Anterior cingulate cortex (tissue), 58 donors: ENCODE results near the gene ATXN7L1.

Source experiments
- DNase-seq, 58 donors: peaks; one replicate each; lab custom pipeline; 2025; lab: John Stamatoyannopoulos, UW

The ATXN7L1 gene

DNA sequence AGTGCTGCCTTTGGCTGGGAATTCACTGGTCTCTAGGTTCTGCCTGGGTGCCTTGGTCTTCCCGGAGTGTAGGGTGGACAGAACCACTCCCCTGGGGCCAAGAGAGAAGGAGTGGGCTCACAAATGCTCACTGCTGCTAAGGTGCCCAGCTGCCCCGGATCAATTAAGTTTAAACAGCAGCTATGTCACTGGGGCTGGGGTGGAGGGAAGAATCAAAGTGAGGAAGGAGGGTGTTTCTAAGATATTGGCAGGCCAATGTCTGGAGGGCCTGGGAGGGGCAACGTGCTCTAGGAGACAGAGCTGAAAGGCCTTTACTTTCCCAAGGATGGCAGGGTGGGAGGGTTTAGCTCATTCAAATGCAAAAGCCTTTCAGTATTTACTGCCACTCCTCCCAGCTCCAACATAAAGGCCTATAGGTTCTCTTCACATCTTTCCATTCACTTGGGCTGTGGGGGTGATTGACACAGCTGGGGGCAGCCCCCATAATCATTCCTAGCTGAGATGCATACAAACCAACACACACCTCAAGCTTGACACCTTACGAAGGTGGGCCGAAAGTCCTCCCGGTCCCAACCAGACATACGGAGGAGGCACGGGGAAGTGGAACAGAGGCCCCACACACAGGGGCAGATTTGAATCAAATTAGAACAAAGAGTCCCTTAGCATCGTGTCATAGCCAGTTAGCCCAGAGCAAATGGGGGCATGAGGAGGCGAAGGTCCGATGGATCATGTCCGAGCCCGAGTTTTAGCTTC lies 187.2 kb downstream of the ATXN7L1 start:
- no peak for DNase-seq

GRCh38 chr7:105688617-105689016 lies 187.8 kb downstream of the ATXN7L1 start:
- DNase-seq = no peak

DNA sequence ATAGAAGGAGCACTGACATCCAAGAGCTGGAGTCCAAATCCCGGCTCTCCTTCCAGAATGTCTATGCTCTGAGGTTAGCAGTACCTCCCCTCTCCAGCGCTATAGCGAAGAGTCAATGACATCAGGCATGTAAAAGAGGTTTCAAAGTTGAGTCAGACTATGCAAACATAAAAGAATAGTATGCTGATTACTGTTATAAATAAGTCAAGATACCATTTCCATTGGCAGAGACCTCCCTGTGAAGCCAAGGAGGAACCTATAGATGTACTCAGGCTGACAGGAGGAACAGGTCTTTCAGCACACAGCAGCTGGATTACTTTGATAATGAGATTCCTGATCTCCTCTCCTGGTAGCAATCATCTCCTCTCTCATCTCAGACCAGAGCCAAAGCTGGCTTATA lies 191.2 kb downstream of the ATXN7L1 start:
- no peak for DNase-seq

DNA sequence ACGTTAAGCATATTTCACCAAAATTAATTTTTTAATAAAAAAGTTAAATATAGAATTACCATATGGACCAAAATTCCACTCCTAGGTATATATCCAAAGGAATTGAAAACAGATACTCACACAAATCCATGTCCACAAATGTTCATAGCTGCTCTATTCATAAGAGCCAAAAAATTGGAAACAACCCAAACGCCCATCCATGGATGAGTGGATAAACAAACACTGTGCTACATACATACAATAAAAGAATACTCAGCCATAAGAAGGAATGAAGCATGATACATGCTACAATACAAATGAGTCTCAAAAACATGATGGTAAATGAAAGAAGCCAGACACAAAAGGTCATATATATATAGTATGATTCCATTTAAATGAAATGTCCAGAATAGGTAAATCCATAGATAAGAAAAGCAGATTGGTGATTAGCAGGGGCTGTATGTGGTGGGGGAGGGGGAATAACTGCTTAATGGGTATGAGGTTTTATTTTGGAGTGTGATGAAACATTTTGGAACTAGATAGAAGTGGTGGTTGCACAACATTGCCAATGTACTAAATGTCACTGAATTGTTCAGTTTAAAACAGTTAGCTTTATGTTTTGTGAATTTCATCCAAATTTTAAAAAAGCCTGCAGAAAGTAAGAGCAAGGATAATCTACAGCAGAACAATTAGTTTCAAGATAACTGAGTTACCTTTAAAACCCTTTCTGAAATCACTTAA lies 193.9 kb downstream of the ATXN7L1 start:
- DNase-seq = no peak

DNA sequence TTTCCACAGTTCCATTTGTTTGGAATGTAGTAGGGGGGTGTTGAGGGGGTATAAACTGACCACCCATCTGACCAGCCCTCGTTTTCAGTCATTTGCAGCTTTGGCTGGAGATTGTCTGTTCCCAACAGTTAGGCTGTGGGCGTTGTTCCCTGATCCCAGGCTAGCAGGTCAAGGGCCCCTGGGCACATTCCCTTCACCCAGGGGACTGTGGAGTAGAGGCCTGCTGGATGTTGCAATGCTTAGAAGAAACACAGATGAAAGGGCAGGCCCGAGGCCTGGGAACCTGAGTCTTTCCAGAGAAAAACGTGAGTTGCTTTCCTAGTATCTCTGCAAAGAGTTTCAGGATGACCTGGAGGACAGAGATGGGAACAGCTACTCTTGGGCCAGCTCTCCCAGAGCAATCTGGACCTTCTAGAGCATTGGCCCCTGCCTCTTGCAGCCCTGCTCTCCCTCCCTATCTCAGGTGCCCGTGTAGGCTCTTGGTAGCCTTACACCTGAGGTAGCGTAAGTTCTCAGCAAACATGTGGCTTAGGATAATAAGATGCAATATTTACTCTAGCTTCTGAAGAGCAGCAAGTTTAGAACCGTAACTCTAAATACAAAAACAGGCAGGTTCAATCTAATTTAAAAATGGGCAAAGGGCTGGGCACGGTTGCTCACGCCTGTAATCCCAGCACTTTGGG lies 195.8 kb downstream of the ATXN7L1 start:
- DNase-seq = peak in 2 of 58 donors; percentile 19 to 47

DNA sequence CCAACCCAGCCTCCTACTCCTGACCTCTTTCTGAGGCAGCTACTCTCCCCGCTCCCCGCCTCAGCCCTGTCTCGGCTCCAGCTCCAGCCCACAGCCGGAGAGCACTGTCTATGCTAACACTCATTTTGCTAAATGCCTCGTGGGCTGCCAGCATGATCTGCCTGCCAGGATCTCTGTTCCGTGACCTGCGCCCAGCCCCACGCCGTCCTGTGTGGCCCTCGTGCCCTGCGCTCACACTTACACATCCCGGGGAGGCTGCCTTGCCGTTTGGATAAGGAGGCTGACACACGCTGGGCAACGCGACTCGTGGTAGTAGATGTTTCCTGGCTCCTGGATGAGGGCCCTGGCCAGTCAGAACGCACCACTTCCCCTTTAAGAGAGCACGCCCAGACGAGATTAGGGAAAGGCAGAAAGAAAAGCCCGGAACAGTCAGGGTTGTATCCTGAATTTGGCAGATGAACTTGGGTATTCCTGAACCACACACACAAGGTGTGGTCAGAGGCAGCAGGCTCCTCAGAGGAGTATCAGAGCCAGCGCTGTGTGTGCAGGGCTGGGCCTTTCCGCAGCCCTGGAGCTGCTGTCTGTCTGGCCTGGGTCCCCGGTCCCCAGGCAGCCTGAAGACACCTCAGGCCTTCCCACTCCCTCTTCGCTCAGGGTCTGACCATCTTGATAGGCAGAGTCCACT lies 197.4 kb downstream of the ATXN7L1 start:
- peak in 49 of 58 donors; percentile 8 to 80 (median 51) for DNase-seq

- peak in 1 of 58 donors; percentile 6 for DNase-seq
Measured at GRCh38 chr7:105677817-105678573, 198.4 kb downstream of the ATXN7L1 start.

DNA sequence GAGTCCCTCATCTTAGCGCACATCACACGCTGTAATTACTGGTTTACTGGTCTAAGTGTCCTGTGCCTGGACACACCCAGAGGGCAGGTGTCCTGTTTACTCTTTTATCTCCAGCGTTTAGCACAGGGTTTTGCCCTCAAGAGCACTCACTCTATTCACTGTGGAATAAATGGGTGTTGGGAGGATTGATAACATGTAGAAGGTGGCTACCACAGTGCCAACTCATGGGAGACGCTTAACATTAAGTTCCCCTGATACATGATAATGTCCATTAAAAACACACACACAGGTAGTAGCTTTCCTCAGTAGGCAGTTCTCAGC lies 199.0 kb downstream of the ATXN7L1 start:
- no peak for DNase-seq

DNA sequence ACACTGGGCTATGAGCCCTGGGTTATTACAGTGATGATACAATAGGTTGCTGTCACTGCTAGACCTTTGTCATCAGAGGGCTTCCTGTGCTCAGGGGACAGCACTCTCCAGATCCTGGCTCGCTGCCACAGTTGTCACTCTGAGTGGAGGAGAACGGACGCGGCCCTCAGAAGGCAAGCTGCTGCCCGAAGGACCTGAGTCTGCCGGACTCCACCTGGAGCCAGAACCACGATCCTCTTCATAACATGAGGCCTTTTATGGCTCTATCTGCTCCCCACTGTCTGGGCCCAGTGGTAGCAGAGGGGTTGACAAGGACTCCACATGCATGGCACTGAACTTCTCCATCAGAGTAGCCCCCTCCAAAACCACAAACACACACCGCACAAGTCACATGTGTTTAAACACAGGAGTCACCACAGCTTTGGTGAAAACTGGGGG lies 200.4 kb downstream of the ATXN7L1 start:
- peak in 1 of 58 donors; percentile 36 for DNase-seq

DNA sequence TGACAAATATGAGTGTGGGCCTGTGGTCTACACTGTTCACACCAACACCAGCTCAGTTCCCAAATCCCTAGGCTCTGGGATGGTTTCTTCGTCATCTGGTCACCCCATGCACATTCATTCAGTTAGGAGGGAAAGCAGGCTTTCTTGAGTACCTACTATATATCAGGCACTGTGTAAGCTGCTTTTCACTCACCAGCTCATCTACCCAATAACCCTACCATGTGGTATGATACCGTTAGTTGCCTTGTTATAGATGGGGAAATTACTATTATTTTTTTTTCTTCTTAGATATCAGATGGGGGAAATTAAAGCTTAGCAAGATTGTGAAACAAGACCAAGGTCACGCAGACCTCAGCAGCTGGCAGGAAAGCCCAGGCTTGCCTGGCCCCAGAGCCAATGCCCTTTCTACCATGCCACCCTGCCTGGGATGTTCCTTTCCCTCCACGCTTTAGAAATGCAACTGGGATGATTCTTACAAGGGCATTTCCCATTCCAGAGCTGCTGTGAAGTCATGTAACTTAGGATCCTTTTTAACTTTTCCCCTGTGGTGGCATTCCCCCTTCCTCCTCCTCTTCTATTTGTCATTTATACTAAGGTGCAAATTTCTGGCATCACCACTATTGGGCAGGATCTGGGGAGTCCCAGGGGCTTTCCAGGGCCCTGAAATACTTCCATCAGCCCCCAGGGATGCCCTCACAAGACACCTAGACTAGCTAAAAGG lies 202.0 kb downstream of the ATXN7L1 start:
- no peak for DNase-seq

- peak in 1 of 58 donors; percentile 16 for DNase-seq
Measured at GRCh38 chr7:105673367-105674084, 202.9 kb downstream of the ATXN7L1 start.

DNA sequence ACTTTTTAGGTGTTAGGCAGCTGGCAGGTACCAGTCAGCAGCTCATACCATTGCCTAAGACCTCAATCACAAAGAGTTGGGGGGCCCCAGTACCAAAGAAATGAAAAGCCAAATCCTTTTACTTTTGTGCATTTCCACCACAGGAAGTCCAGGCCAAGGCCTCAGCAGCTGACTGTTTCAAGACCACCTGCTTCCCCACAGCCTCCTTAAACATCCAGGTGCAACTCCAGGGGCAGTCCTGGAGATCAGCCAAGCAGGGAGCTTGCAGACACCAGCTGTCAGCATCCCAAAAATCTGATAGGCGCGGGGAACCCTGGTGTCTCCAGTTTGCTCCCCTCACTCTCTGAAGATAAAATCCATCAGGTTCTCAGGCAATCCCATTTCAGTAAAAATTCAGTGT lies 203.6 kb downstream of the ATXN7L1 start:
- DNase-seq = no peak

DNA sequence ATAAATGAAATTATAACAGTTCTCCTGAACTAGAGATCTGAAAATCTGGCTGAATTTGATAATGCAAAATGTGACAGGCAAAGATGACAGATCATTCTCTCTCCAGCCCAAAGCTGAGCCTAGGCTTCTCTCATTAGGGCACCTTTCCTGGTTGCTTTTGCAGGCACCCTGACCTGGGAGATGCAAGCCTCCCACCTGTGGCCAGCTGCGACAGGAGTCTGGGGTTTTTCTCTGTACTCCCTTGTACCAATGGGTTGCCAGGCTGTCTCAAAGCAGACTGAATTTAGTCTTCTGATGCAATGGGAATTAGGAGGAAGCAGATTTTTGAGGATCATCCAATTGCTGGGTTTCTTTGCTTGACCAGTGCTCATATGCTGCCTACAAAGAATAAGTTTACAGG lies 210.1 kb downstream of the ATXN7L1 start:
- no peak for DNase-seq

DNA sequence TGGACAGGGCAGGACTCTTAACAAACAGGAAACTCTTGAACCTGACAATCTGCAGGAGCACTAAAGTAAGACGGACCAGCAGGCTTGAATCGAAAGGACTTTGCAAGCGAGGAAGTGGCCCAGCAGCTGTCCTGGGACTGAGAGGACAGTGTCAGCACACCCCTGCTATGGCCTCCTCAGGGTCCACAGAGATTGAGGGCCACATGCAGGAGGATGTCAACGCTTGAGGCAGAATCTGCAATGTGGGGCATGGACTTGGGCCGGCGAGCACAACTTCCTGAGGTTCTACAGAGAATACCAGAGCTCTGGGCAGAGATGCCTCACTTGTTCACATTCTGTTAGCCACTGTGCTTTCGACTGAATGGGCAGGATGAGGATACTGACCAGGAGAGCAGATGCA lies 210.7 kb downstream of the ATXN7L1 start:
- no peak for DNase-seq

- DNase-seq = no peak
Measured at GRCh38 chr7:105664816-105665525, 211.4 kb downstream of the ATXN7L1 start.

GRCh38 chr7:105662998-105663397 lies 213.4 kb downstream of the ATXN7L1 start:
- DNase-seq = no peak

DNA sequence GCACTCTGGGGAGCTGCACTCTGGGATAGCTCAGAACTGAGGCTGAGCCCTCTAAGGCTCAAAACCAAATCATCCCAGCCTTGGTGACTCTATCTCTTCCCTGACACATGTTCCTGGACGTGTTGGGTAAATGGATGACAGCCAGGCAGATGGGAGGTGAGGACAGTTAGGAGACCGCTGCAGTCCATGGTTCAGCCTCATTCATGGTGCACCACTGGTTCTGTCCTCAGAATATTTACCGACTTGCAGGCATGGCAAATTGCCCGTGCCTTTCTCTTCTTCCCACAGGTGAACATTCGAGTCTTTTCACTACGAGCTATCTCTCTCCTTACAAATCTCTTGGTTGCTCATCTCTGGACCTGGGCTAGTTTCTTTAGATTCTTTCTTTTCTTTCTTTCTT lies 214.8 kb downstream of the ATXN7L1 start:
- DNase-seq = no peak

DNA sequence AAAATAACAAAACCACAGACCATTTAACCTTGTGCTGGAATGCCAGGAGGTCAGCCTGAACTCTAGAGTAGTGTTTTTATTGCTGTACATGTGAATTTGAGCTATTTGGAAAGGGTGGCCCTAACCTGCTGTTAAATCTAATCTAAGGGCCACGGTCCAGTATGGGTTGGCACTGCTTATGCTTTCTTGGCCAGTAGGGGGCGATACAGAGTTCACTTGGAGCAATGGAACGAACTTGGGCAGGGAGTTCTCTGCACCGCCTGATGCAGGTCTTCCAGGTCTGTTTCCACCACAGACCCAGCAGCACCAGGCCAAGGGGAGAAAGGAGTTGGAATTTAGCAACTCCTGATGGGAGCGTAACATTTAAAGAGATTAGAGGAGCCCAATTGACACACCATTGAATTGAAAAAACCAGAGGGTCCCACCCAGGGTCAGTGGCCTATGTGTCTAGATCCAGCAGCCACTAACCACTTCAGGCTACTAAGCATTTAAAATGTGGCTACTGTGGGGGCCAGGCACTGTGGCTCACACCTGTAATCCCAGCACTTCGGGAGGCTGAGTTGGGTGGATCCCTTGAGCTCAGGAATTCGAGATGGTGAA lies 219.4 kb downstream of the ATXN7L1 start:
- peak in 1 of 58 donors; percentile 30 for DNase-seq
